ENCODE data around the gene NAP1L4.

Gene NAP1L4

DNA sequence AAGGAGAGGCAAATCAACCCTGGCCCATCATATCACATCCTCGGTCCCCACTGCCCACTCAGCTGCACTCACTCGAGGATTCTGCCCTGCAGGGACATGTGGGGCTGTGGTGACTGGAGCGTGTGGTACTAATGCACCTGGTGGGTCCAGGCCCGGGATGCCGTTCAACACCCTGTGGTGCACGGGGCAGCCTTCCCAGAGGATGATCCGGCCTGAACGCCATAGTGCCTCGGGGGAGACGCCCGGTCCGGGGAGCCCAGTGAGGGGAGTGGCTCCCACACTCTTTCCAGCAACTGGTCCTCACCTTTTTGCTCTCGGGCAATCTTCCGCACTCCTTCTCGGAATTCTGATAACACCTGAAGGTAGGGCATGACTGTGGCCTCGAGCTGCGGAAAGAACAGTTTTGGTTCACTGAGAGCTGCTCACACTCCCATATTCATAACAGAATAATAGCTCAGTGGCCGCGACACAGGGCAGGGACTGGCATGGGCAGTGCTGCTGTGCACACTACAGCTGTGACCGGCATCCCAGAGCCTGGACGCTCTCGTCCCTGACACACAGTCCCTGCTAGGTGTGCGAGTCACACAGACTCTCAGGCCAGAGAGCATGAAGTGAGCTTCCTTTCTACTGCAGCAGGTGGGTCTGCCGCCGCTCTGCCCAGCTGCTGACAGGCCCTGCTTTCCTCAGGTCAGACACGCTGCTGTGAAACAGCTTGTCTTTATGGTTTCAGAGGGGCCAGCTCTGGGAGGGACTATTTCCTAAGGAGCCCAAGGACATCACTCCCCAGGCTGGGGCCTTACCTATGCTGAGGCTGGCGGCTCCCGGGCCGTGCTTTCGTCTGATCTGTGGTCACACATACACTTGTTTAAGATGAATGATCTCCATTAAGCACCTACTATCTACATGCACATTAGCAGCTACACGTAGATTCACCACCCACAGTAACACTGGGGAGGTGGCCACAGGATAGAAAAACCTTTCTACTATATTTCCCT is 20.1 kb upstream of the NAP1L4 start:
- FAIRE-seq (no peak), DNase-seq (ENCODE audit: low spot score) (no peak)

DNA sequence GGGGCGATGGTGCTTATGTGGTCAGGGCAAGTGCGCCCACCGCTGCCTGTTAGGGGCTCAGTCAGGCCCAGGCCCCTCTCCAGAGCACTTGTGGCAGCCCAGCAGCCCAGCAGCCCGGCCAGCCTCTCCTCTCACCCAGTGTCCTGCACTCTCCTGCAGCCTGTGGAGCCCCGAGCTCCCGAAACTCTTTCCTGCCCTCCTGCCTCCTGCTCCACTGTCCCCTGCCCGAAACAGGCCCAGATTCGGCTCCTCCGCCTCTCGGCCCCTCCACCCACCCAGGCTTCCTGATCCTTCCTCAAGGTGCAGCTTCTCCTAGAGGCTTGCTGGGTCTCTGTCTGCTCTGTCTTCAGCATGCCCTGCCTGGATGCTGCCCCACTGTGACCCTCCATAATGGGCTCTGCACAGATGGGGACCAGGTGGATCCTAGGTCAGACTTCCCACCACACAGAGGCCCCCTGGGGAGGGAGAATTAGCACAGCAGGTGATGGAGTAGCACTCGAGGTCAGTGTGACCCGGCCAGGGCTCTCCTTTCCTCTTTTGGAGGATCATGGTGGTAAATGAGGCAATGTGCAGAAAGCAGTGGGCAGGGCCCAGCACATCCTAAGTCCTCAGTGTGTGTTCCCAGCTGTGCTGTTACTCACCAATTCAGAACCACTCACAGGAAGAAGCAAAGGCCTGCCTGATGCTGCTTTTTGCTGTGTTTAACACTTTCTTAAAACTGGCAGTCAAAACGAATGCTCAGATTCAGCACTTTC is 18.6 kb upstream of the NAP1L4 start:
- FAIRE-seq (no peak), DNase-seq (ENCODE audit: low spot score) (no peak)

DNA sequence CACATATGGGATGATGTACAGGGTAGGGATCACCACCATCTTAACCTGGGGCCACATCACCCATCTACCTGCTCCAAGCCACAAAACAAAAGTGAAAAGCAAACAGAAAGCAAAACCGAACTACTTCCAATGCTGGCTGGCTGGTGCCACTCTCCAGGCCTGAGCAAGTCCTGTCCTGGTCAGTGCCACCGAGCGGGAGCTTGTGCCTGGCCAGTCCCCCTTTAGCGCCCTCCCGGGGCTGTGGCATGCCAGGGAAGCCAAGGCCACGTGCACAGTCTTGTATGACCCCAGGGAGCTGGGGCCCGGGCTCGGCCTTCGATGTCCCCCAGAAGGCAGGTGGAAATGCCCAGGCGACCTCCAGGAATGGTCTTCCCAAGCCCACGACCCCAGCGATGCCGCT is 17.9 kb upstream of the NAP1L4 start:
- FAIRE-seq (no peak), DNase-seq (ENCODE audit: low spot score) (no peak)

DNA sequence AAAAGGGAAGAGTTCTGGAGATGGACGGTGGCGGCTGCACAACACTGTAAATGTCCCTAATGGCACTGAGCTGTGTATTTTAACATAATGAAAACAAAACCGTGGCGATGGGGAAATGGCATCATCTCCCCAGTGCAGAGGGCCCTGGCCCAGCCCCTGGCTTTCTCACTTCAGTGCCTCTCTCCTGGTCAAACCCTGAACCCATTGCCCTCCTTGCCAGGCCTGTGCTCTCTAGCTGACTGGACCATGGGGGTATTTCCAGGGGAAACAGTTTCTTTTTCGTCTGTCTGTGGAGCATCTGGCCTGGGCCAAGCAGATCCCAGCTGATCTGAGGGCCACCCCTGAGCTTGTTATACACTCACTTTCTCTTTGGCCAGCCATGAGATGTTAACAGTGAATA is 17.4 kb upstream of the NAP1L4 start:
- FAIRE-seq (no peak), DNase-seq (ENCODE audit: low spot score) (no peak)

DNA sequence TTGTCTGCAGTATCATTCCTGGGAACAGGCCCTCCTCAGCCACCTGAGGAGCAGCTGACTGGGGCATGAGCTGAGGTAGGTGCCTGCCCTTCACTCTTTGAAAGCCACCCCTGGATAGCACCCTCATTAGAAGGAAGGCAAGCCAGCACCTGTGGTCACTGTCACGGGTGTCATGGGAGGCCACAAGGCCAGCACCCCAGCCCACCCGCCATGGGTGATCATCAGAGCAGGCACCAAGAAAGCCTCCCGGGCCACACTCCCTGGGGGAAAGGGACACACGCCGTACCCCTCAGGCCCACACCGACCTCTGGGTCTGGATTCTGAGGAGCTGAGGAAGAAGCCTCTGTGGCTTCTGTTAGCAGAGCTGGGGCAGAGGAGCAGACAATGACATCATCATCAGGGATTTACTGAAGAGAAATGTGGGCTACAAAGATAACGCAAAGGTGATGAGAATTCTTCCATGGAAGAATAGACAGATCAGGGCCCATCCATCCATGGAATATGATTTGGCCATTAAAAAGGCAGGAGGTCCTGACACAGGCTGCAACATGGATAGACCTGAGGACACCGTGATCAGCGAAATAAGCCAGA is 16.7 kb upstream of the NAP1L4 start:
- DNase-seq (ENCODE audit: low spot score) (no peak), FAIRE-seq (no peak)

DNA sequence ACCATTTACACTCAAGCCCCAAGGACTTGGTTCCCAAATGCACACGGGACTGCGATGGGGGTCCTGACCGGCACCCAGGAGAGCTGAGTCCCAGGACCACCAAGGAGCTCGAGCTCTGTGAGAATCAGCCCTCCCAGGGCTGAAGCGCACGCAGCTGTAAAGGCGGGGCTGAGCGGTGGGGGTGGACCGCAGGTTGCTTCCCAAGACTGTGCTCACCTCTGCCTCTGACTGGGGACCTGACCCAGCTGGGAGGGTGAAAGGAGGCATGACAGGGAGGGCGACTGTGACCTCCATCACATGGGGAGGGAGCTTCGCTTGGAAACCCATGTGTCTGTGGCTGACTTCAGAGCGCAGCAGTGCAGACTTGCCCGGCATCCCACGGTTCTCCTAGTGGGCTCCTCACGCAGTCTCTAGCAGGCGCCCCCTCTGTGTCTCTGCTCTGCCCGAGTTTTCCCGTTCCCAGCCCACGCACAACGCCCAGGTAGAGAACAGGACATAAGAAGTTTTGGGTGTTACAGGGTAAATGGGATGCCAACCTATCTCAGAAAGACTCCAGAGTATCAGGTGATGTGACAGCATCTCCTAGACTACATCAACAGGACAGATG is 15.4 kb upstream of the NAP1L4 start:
- no peak for DNase-seq (ENCODE audit: low spot score)
- FAIRE-seq: no peak

DNA sequence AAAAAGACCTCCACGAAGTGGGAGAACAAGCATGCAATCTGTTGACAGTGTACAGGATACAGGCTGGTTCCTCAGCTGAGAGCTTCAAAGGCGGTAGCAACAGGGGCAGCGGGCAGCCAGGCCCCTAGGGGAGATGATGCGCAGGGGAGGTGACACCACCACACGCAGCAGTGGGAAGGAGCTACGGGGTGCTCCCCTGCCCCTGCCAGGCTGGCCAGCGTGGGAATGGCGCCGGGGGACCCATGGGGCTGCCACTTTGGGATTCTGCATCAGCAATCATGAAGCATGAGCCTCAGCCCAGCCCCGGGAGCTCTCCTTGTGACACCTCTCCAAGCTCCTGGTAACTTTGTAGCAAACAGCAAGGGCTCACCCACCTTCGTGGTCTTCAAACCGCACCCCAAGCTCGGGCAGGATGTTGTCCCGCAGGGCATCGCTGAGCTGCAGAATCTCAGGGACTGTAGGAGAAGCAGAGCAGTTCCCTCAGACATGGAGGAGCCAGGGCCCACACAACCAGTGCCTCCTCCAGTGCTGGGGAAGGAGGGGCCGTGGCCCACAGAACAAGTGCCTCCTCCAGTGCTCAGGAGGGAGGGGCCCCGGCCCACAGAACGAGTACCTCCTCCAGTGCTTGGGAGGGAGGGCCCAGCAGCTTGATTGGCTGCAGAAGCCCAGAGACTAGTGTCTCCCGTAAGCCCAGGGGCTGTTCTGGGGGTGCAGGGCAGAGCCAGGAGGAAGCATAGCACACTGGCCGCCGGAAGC is 14.6 kb upstream of the NAP1L4 start:
- DNase-seq (ENCODE audit: low spot score) (no peak), FAIRE-seq (no peak)

DNA sequence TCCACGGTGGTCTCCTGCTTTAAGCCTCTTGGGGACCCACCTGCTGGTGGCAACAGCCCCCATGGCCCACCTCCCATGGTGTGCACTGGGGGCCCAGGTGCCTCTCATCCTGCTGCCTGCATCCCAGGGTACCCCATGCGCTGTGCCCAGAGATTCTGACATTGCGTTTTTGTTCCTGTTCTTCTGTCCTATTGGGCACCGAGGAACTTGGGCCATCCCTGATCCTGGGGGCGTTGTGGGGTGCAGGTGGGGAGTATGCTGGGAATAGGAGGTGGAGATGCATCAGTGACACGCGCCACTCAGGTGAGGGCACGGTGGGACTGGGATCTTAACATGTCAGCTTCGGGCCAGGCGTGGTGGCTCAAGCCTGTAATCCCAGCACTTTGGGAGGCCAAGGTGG is 12.4 kb upstream of the NAP1L4 start:
- no peak for FAIRE-seq
- no peak for DNase-seq (ENCODE audit: low spot score)

DNA sequence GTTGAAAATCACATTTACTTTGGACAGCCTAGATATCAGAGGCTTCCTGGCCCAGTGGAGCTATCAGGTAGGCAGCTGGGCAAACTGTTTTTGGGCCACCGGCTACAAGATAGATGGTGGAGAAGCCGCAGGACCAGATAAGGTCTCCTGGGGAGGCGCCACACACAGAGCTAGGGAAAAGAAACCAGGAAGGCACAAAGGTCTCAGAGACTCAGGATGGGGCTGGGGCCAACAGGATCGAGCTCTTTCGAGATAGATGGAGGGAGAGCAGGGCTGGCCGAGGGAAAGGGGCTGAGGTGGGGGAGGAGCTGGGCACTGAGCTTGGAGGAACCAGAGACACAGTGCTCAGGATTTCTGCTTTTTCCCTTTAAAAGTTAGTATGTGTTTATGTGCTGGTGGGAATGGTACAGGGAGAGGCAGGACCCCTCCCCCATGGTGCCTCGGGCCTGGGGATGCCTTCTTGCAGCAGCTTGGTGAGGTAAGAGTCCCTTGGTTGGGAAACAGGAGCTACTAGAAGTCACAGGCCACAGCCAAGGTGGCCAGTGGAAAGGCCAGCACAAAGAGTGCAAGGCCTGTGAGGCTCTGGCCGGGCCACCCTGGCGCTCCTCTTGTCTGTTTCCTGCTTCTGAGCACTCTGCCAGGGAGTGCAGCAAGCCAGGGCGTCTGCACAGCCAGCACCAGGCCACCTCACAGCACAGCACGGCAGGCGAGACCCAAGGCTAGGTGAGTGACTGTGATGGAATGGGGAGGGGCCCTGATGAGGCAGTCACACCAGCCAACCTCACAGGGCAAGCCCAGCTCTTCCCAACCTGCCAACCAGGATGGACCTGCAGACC is 11.5 kb upstream of the NAP1L4 start:
- FAIRE-seq (no peak), DNase-seq (ENCODE audit: low spot score) (no peak)

DNA sequence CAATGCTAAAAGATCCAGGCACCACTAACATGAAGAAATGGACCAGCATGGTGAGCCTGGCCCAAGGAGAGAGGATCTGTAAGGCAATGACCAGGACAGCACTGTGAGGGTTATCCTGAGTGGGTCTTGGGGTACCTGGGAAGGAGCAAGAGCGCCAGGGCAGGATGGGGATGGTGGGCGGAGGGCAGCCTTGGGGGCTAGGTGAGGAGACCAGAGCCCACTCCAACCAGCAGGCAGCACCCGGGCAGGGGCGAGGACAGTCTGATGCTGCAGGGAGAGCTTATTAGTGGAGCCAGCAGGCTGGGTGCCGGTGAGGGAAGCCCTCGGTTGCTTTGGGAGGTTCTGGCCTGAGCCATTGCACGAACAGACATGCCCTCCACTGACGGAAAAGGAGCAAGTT is 10.7 kb upstream of the NAP1L4 start:
- no peak for FAIRE-seq

DNA sequence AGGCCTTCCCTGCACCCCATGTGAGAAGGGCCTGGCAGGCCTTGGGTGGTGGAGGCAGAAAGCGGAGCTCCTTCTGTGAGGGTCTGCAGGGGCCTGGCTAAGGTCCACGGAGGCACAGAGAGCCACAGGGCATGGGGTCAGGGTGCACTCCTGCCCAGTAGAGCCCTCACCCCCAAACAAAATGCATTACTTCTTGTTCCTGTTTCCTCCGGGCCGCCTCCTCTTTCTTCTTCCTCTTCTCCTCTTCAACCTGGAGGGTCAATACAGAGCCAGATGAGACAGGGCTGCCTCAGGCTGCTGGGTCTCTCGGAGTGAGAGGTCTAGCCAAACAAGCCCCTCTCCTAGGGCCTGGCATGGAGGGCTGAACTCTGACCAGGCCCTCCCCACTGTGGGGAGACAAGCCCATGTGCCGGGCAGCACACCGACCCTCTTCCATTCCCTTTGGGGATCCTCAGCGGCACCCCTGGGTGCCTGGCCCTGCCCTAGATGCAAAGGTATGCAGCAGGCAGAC is 10.3 kb upstream of the NAP1L4 start:
- DNase-seq (ENCODE audit: low spot score) (no peak), FAIRE-seq (no peak)

More for the DNA sequence above, 10.7 kb upstream of the NAP1L4 start:
- no peak for DNase-seq (ENCODE audit: low spot score)

DNA sequence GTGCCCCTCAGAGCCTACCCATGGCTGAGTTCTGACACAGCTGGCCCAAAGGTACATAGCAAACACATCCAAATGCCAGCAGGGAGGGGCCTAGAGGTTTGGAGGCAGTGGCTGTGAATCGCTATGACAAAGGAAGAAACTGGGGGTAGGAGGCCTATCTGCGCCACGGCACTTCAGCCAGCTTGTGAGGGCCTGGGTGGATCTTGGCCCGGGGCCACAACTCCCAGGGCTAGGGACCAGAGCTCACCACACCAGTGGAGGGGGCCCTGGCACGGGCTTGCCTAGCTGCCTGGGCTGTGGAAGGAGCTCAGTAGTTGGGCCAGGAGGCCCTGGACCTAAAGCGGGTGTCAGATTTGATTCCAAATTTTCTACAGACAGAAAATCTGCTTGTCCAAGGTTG is 9.4 kb upstream of the NAP1L4 start:
- no peak for FAIRE-seq
- DNase-seq (ENCODE audit: low spot score): no peak

DNA sequence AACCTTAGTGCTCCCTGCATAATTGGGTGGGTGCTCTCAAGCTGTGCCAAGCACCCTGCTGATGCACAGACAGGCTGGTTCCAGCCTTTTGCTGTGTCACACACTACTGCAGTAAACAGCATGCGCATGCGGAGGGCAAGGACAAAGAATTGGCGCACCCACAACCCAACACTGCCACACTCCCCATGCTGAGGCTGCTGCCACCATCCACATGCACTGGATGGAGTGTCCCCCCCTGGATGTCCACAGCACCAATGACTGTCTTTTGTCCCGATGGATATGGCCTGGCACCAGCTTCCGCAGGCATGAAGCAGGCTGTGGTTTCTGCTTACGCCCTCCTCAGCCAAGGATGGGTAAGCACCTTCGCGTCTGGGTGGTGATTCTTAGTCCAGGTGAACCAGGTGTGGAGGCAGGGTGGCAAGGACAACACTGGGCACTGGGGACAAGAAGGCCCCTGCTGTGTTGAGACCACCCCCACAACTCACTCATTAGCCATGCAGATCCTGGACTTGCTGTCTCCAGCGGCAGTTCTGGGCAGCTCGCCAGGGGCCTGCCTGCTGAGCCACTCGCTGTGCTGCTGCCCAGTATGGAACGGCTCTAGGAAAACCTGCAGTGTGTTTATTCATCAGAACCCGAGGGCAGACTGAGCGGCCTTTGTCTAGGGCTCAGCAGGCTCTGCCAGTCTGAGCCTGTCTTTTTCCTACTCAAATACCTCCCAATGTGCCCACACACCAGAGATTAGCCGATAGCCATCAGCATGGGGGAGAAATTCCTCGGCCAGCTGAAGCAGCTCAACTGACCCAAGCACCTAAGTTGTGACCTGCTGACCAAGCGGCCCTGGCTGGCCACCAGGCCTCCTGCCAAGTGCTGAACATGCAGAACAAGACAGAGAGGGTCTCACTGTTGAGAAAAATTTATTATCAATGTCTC is 8.2 kb upstream of the NAP1L4 start:
- FAIRE-seq (peak; percentile 9), DNase-seq (ENCODE audit: low spot score) (no peak)

DNA sequence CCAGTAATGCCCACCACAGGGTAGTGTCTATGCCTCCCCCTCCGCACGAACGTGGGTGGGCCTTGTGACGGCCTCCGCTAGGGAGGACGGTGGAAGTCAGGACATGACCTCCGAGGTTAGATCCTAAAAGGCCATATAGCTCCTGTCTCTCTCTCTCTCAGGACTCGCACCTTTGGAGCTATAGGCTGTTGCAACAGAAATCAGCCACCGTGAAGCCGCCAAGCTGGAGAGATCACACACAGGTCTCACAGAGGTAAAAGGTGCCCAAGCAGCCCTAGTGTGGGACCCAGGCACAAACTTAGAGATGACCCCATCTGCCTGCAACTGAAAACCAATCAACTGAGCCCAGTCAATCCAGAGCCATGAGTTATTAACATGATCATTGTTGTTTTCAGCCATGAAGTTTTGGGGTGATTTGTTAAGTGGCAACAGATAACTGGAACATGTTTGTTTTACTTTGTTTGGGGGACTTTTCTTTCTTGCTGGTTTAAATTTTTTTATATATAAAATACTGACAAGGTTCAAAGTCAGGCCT is 7.4 kb upstream of the NAP1L4 start:
- no peak for FAIRE-seq
- no peak for DNase-seq (ENCODE audit: low spot score)

DNA sequence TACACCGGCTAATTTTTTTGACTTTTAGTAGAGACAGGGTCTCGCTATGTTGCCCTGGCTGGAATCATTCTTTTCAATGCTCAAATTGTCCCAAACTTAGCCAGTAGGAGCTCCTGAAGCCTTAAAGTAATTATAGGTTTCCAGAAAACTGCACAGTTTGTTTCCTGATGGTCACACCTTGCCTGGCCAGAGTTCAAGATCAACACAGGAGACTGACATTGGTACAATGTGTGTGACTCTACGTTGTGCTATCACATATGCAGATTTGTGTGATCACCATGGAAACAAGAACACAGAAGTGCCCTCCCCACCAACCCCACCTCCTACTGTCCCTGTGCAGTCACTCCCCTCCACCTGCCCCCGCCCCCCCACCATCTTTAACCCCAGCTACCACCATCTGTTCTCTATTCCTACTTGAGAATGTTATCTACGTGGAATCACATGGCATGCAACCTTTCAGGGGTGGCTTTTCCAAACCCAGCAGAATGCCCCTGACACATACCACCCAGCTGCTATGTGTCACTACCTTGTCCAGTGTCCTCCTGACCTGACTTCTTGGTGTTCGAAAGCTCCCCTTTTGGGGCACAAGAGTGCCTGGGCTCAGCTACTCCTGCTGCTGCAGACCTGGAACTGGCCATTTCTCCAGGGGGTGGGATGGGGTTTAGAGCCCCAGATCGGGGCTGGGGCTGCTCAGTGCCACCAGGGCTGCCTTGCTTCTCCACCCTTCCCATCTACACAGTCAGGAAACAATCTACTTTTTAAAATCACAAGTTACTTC is 6.1 kb upstream of the NAP1L4 start:
- FAIRE-seq (no peak), DNase-seq (ENCODE audit: low spot score) (no peak)

DNA sequence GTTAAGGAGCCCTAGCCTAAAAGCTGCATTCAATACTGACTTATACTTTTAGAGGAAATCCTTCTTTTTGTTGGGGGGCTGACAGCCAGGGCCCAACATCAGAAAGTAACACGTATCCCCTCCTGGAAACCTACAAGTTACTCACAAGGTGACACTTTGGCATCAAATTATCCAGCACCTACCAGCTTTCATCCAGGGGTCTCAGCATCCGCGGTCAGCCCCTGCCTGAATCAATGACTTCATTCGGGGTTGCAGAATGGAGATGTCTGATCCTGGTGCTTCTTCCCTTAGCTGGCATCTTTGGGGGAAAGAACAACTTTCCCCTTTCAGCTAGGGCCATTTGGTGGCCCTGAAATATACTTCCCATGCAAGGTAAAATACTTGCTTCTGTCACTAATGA is 5.3 kb upstream of the NAP1L4 start:
- FAIRE-seq: no peak
- DNase-seq (ENCODE audit: low spot score): no peak

DNA sequence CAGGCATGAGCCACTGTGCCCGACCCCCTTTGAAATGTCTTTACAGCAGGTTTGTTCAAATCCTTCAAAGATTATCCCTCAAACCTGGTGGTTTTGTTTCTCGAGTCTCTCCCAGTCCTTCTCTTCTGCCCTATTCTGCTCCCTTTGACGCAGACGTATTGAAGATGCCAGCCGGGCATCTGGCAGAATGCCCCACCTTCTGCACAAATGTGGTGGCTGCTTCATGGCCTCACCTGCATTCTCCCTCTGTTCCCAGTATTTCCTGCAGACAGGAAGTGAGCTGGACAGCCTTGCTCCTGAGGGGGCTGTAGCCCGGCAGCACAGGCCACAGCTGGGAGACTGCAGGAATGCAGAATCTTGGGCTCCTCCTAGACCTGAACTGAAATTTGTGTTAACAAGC is 4.8 kb upstream of the NAP1L4 start:
- DNase-seq (ENCODE audit: low spot score): no peak
- FAIRE-seq: no peak

Measured in urothelium cell line (cell line).